ENCODE results near the gene TNS3. TPM values are rescaled to one million over a fixed set of nuclear protein-coding genes. Genes with fewer than 3 reads are reported as not detected.
A peak's percentile ranks its signal among the peaks of the same experiment; 100 is the strongest.

Gene TNS3
- total RNA-seq, 4 donors from 2014 or later, result 70.9 to 112 (median 98.6) TPM

- DNase-seq (ENCODE audit: low spot score) (no peak), ATAC-seq (ENCODE audit: low FRiP score) (no peak)
- TF ChIP-seq CTCF (IDR thresholded peaks at IDR 0.05), result no peak
Observed at GRCh38 chr7:47416492-47417480, 165.1 kb downstream of the TNS3 start.

- no peak for TF ChIP-seq CTCF (IDR thresholded peaks at IDR 0.05)
- DNase-seq (ENCODE audit: low spot score) (no peak), ATAC-seq (ENCODE audit: low FRiP score) (peak; percentile 24)
Observed at GRCh38 chr7:47415318-47416212, 166.3 kb downstream of the TNS3 start.

- no peak for TF ChIP-seq CTCF (IDR thresholded peaks at IDR 0.05)
- ATAC-seq (ENCODE audit: low FRiP score) (peak; percentile 8), DNase-seq (ENCODE audit: low spot score) (no peak)
Observed at GRCh38 chr7:47414342-47415317, 167.3 kb downstream of the TNS3 start.

GRCh38 chr7:47413526-47414341 lies 168.2 kb downstream of the TNS3 start:
- DNase-seq (ENCODE audit: low spot score) (no peak), ATAC-seq (ENCODE audit: low FRiP score) (no peak)
- TF ChIP-seq CTCF (IDR thresholded peaks at IDR 0.05), result no peak

- no peak for TF ChIP-seq CTCF (IDR thresholded peaks at IDR 0.05)
- DNase-seq (ENCODE audit: low spot score), result no peak
- ATAC-seq (ENCODE audit: low FRiP score), result no peak
Observed at GRCh38 chr7:47411901-47412300, 170.0 kb downstream of the TNS3 start.

Measured in omental fat pad (tissue), 4 donors.